NCI-H2107 (cell line): Measurements from ENCODE around the gene MST1.

Source experiments
- DNase-seq: peaks from one replicate; lab custom pipeline; 2025; lab: John Stamatoyannopoulos, UW

Gene MST1

DNA sequence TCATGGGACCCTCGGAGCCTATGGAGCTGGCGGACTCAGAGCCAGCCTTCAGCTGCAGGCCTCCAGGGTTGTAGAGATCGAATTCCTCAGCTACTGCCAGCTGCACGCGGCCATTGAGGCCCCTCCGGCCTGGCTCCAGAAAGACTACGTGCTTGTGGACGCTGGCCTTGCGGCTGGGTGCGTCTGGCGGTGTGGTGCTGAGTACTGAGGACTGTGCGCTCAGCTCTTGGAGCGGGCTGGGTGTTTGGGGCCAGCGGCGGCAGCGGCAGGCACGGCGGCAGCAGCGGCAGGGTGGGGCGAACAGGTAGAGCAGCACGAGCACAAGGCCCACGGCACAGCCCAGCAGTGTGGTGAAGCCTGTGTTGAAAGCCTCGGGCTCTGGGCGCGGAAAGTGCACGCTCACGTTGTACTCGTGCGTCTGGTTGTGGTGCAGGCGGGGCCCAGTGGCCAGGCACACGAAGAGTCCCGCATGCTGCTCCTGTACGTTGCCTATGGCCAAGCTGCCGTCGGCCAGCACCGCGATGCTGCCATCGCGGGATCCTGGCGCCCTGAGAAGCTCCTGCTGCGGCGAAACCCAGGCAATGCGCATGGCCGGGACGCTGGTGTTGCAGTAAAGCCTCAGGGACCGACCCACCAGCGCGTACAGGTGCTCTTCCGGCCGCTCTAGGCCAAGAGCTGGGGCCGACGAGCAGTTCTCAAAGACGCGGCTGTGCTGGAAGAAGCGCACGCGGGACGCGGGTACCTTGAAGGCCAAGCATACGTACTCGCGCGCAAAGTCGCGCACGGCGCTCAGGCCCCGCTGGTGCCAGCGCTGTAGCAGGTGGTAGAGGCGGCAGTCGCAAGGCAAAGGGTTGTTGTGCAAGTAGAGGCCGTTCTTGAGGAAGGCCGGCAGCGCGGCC is 28.9 kb upstream of the MST1 start:
- no peak for DNase-seq

GRCh38 chr3:49717211-49717958 is 28.1 kb upstream of the MST1 start:
- DNase-seq: no peak

- DNase-seq: no peak
Measured at GRCh38 chr3:49716691-49717210, 27.5 kb upstream of the MST1 start.

DNA sequence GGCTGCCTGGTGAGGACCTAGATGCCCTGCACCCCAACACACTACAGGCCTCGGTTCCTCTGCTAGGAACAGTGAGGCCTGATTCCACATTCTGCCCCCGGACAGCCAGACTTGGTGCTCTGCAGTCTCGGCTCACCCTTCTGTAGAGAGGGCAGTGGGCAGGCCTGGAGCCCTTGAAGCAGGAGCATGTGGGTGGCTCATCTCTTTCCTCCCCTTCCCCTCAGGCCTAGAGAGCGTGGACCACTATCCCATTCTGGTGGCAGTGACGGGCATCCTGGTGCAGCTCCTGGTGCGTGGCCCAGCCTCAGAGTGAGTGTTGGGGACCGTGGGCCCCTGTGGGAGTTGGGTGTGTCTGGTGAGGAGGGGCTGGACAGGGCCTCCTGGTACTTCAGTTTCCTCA is 26.9 kb upstream of the MST1 start:
- DNase-seq: no peak

- no peak for DNase-seq
Measured at GRCh38 chr3:49715611-49716121, 26.4 kb upstream of the MST1 start.

GRCh38 chr3:49714728-49715550 is 25.7 kb upstream of the MST1 start:
- no peak for DNase-seq

DNA sequence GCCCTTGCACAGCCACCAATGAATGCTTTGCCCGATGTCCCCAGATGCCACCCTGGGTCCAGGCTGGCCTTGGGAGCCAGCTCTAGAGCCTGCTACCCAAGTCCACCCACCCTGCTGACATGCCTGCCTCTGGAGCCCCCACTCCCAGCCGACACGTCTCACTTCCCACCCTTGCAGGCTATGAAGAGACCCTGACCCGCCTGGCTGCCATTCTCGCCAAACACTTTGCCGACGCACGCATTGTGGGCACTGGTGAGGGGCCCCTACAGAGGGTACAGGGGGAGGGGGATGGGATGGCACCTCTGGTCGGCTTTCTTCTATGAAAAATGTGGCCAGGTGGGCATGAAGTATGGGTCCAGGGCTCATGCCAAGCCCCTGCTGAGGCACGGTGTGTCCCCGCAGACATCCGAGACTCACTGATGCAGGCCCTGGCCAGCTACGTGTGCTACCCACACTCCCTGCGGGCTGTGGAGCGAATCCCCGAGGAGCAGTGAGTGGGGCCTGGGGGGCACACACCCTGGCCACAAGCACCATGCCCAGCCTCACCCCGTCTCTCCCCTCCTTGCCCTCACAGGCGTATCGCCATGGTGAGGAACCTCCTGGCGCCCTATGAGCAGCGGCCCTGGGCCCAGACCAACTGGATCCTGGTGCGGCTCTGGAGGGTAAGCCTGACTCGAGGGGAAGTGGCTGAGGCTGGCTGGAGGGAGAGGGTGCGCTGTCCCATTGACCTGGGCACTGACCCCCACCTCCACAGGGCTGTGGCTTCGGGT is 24.2 kb upstream of the MST1 start:
- no peak for DNase-seq

GRCh38 chr3:49712631-49713317 is 23.5 kb upstream of the MST1 start:
- no peak for DNase-seq

GRCh38 chr3:49712166-49712565 is 22.9 kb upstream of the MST1 start:
- DNase-seq: no peak

DNA sequence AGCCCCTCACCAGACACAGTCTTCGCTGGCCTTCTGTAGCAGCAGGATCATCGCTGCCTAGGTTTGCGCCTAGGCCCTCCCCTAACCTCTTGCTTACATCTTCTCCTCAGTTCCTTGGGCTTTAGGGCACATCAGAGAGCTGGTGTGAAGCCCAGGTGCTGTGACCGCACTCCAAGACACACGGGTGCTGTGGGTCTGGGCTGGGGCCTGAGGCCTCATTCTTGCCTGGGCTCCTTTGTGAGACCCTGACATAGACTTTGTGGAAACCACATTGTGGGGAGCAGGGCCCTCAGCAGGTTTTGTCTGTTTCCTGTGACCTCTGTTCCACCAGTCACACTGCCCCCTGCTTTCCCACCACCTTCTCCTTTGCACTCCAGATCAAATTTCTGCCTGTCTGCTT is 22.2 kb upstream of the MST1 start:
- DNase-seq: no peak

DNA sequence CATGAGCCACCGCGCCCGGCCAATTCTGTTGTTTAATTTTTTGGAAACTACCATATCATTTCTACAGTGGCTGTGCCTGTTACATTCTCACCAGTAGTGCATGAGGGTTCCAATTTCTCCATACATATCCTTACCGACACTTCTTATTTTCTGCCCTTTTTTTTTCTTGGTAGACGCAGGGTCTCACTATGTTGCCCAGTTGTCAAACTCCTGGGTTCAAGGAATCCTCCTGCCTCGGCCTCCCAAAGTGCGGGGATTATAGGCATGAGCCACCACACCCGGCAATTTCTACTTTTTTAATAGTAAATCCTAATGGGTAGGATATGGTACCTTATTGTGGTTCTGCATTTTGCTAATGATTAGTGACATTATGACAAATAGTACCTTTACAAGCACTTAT is 20.6 kb upstream of the MST1 start:
- no peak for DNase-seq

GRCh38 chr3:49707113-49707480 is 17.8 kb upstream of the MST1 start:
- DNase-seq: no peak

DNA sequence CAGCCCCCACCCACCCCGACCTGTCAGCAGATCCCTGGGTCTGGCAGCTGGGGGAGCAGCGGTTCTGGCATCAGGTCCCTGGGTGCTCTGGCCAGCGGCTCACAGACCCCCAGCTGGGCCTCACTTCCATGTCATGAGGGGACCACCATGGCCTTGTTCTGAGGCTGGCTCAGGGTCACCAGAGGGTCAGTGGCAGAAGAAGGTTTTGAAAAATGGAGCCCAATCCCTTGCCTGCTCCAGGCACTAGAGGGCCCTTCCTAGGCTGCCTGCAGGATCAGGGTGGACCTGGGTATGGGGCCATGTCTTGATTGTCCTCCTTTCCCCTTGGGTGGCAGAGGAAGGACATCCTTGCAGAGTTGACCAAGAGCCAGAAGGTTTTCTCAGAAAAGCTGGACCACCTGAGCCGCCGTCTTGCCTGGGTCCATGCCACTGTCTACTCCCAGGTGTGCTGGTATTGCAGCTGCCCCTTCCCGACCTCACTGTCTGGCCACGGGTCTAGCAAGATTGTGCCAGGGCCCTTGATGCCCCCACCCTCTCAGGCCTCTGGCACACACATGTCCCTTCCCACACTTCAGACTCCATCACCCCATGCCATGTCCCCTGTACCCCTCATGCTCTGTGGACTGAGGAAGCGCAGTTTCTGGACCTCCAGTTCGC is 17.3 kb upstream of the MST1 start:
- DNase-seq: no peak

- no peak for DNase-seq
Measured at GRCh38 chr3:49705390-49705960, 16.2 kb upstream of the MST1 start.

GRCh38 chr3:49704629-49705028 is 15.4 kb upstream of the MST1 start:
- no peak for DNase-seq

DNA sequence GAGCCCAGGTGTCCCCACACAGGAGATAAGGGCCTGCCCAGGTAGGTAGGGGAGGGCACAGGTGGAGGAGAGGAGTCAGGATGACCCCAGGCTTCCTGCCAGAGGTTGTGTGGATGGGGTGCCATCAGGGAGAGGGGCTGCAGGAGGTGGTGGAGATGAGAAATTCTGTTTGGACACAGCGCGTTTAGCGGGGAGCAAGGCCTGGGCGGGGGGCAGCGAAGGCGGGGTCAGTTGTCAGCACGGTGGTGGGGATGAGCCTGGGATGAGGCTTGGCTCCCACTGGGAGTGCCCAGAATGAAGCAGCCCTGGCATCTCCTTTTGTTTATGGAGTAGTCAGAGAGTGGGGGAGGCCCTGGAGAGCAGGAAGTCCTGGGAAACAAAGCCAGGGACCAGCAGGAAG is 14.7 kb upstream of the MST1 start:
- DNase-seq: no peak

- DNase-seq: peak; percentile 8
Measured at GRCh38 chr3:49703443-49703927, 14.2 kb upstream of the MST1 start.

DNA sequence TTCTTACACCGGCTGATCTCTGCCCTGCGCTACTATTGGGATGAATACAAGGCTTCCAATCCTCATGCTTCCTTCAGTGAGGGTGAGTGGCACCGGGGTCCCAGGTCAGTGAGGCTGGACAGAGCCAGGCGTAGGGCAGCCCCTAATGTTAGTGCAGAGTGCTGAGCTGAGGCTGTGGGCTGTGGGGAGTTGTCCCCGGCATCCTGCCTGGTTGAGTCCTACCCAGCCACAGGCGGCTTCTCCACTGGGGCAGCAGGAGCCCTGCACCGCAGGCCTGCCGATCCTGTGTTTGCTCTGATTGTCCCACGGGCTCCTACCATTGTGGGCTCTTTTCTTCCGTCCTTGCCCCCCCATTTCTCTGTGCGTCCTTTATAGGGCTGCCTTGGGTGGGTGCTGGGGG is 13.4 kb upstream of the MST1 start:
- no peak for DNase-seq

DNA sequence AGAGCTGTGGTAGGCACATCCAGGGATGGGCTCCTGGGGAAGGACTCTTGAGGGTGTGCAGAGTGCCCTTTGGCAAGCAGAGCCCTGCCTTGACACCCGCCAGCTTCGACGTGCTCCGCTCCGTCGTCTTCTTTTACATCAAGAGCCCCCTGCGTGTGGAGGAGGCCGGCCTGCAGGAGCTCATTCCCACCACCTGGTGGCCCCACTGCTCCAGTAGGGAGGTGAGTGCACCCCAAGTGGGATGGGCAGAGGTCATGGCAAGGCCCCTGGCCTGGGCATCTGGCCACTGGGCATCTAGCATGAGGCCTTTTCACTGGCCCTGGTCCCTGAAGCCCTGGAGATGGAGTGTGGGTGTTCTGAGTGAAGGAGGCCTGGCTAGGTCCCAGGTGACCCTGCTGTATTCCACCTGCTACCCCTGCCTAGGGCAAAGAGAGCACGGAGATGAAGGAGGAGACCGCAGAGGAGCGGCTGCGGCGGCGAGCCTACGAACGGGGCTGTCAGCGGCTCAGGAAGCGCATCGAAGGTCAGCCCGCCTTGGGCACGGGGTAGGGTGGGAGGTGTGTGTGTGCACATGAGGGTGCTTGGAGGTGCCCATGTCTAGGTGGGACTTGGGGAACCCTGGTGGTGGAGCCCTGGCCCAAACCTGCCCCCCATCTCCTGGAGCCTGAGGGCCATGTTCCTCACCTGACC is 12.3 kb upstream of the MST1 start:
- no peak for DNase-seq
